HFFc6 (cell line): ENCODE measurements around the gene NCKAP5. TPM values are rescaled to one million over a fixed set of nuclear protein-coding genes. Genes with fewer than 3 reads are reported as not detected.

Source experiments
- DNase-seq: peaks from one replicate; pipeline ENCODE4 v3.0.0-alpha.2; 2018
- H3K27ac Mint-ChIP-seq: 2 replicates; pipeline ENCODE4 v1.8.0; 2020; ENCODE audit warnings: mild to moderate bottlenecking, mixed read lengths
- H3K27me3 Mint-ChIP-seq: 2 replicates; pipeline ENCODE4 v1.8.0; 2021; ENCODE audit warnings: mild to moderate bottlenecking, moderate library complexity, mixed read lengths; ENCODE audit not compliant: insufficient read depth
- H3K36me3 Mint-ChIP-seq: 2 replicates; pipeline ENCODE4 v1.8.0; 2021; ENCODE audit warnings: low read depth, mixed read lengths
- H3K4me1 Mint-ChIP-seq: 2 replicates; pipeline ENCODE4 v1.8.0; 2020; ENCODE audit warnings: low read depth, mixed read lengths
- H3K4me3 Mint-ChIP-seq: 2 replicates; pipeline ENCODE4 v1.8.0; 2020; ENCODE audit warnings: mild to moderate bottlenecking, moderate library complexity, mixed read lengths
- H3K9me3 Mint-ChIP-seq: 2 replicates; pipeline ENCODE4 v1.8.0; 2020; ENCODE audit warnings: mild to moderate bottlenecking, mixed read lengths
- total RNA-seq, 6 experiments: library from RNA; stranded (reverse); fragmentation: NEBNext Ultra II Directional; extraction: Animal tissue kit (Norgen Biotek cat#: 25700); gene quantifications; 2 replicates in 1 of 6; 3 replicates in 5 of 6; pipeline ENCODE4 v1.2.3, GENCODE V29; 2021
- TF ChIP-seq, protein P1 (sequence below): fragments of 200-600 bp; sonication (generic); IDR thresholded peaks from 2 replicates; pipeline ENCODE4 v1.5.0; 2021; ENCODE audit warnings: antibody characterized with exemption, mild to moderate bottlenecking

NCKAP5 gene
- total RNA-seq, 6 experiments from 2014 or later = 0.31 to 4.0 (median 3.1) TPM

DNA sequence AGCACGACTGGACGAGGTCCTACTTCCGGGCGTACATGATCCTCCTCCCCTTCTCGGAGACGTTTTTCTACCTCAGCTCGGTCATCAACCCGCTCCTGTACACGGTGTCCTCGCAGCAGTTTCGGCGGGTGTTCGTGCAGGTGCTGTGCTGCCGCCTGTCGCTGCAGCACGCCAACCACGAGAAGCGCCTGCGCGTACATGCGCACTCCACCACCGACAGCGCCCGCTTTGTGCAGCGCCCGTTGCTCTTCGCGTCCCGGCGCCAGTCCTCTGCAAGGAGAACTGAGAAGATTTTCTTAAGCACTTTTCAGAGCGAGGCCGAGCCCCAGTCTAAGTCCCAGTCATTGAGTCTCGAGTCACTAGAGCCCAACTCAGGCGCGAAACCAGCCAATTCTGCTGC, 923.1 kb downstream of the NCKAP5 start:
- DNase-seq = no peak
- H3K4me1 Mint-ChIP-seq = no peaks in the 10 kb centered on the region
- no peaks in the 10 kb centered on the region for H3K9me3 Mint-ChIP-seq
- H3K4me3 Mint-ChIP-seq = no peak overlapping the region
- no peak overlapping the region for H3K27ac Mint-ChIP-seq
- TF ChIP-seq, protein P1, sequence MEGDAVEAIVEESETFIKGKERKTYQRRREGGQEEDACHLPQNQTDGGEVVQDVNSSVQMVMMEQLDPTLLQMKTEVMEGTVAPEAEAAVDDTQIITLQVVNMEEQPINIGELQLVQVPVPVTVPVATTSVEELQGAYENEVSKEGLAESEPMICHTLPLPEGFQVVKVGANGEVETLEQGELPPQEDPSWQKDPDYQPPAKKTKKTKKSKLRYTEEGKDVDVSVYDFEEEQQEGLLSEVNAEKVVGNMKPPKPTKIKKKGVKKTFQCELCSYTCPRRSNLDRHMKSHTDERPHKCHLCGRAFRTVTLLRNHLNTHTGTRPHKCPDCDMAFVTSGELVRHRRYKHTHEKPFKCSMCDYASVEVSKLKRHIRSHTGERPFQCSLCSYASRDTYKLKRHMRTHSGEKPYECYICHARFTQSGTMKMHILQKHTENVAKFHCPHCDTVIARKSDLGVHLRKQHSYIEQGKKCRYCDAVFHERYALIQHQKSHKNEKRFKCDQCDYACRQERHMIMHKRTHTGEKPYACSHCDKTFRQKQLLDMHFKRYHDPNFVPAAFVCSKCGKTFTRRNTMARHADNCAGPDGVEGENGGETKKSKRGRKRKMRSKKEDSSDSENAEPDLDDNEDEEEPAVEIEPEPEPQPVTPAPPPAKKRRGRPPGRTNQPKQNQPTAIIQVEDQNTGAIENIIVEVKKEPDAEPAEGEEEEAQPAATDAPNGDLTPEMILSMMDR = no peak
- no peaks in the 10 kb centered on the region for H3K27me3 Mint-ChIP-seq
- no peaks in the 10 kb centered on the region for H3K36me3 Mint-ChIP-seq

DNA sequence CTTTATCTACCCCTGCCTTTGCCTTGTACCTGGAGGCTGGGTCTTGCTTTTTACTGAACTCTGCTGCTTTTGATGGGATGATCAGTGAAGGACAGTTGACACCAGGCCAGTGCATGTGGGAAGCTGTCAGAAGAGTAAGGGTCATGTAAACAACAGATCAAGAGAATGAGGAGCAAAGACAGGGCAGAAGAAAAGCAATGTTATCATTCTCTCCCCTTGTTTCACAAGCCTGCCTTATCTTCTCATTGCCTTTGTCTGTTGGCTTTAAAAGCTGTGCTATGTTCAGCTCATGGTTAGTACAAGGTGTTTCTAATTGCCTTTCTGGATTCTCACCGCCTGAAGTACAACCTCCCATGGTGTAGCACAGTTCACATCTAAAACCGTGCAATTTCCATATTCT, 925.8 kb downstream of the NCKAP5 start:
- no peak overlapping the region for H3K27ac Mint-ChIP-seq
- H3K36me3 Mint-ChIP-seq = no peaks in the 10 kb centered on the region
- no peaks in the 10 kb centered on the region for H3K9me3 Mint-ChIP-seq
- H3K27me3 Mint-ChIP-seq = no peaks in the 10 kb centered on the region
- DNase-seq = no peak
- TF ChIP-seq, protein P1 = no peak
- no peak overlapping the region for H3K4me3 Mint-ChIP-seq
- no peaks in the 10 kb centered on the region for H3K4me1 Mint-ChIP-seq

DNA sequence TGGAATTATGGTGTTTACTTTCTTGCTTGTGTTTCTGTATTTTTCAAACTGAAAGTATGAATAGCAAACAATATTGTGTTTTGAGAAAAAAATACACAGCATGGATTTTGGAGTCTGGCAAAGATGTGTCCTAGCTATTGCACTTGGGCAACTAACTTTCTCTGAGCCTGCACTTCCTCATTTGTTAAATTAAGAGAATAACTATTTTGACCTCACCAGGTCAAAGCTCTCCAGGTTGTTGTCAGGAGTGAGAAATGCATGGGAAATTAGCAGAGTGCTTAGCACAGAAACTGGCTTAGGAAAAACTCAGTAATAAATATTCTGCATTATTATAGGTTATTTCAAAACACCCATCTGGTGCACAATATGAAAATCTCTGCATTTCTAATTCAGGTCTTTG, 926.4 kb downstream of the NCKAP5 start:
- Mint-ChIP-seq H3K27ac (no peak overlapping the region), H3K36me3 (no peaks in the 10 kb centered on the region), H3K9me3 (no peaks in the 10 kb centered on the region), H3K4me1 (no peaks in the 10 kb centered on the region), H3K27me3 (no peaks in the 10 kb centered on the region), H3K4me3 (no peak overlapping the region)
- no peak for DNase-seq
- TF ChIP-seq, protein P1 = no peak

DNA sequence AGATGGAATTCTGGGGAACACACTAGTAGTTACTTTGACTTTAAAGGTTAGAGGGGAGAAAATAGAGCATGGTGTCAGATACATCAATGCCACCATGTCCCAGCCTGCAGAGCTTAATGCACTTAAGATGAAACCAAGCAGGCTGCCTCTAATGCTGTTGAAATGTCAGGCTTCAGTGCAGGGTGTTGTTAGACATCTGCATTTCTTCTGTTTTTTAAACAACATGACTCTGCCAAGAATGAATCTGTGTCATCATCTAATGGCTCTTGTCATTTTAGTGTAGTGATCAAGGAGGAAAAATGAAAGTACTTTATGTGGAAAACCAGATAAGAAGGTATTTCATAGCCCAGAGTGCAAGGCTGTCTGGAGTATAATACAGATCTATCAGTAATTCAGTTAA, 928.1 kb downstream of the NCKAP5 start:
- Mint-ChIP-seq H3K36me3 (no peaks in the 10 kb centered on the region), H3K9me3 (no peaks in the 10 kb centered on the region), H3K27ac (no peak overlapping the region), H3K4me3 (no peak overlapping the region), H3K4me1 (no peaks in the 10 kb centered on the region), H3K27me3 (no peaks in the 10 kb centered on the region)
- TF ChIP-seq, protein P1 = no peak
- no peak for DNase-seq

DNA sequence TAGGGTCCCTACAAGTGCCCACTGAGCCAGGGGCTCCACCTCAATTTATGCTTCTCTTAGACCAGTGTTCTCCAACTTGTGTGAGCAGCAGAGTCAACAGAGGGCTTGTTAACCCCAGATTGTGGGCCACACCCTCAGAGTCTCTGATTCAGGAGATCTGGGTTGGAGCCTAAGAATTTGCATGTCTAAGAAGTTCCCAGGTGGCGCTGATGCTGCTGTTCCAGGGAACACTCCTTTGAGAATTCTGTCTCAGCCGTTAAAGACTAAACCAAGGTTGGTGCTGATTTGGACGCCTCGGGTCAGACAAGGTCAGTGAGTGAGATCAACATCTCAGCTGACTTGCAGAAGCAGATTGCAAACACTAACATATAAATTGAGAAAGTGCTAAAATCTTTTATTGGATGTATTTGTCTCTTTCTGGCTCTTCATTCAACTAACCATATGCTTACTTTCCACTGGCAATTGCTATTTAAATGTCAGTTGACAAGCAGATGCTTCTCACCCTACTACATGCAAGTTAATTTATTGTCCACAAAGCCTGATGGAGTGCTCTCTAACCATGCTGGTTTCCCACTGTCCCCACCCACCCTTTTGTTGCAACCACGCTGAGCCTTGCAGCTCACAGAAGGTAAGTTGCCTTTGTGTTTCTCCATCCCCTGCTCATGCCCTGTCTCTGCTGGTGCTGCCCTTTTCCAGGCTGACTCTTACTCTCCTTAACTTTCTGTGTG, 929.8 kb downstream of the NCKAP5 start:
- Mint-ChIP-seq H3K36me3 (no peaks in the 10 kb centered on the region), H3K27ac (no peak overlapping the region), H3K4me3 (no peak overlapping the region), H3K4me1 (no peaks in the 10 kb centered on the region), H3K9me3 (no peaks in the 10 kb centered on the region), H3K27me3 (no peaks in the 10 kb centered on the region)
- no peak for DNase-seq
- TF ChIP-seq, protein P1 = no peak
